MM.1S (cell line): ENCODE data around the gene C3orf70.

ENCODE experiments used
- DNase-seq: peaks from one replicate; pipeline ENCODE4 v3.0.0-alpha.2; 2015
- H2AFZ ChIP-seq: fragments of 300-600 bp; sonication (generic); 2 replicates; pipeline ENCODE4 v1.6.0; 2016; ENCODE audit warnings: antibody characterized with exemption, low read length
- H3F3A ChIP-seq: fragments of 300-600 bp; sonication (generic); 2 replicates; pipeline ENCODE4 v1.6.1; 2016; ENCODE audit warnings: mild to moderate bottlenecking, antibody characterized with exemption, low read length, moderate library complexity, mixed read lengths; ENCODE audit not compliant: insufficient read depth
- H3K27ac ChIP-seq: fragments of 300-600 bp; sonication (generic); 2 replicates; pipeline ENCODE4 v1.5.1; 2016; ENCODE audit warnings: mild to moderate bottlenecking, low read length
- H3K27me3 ChIP-seq: fragments of 300-600 bp; sonication (generic); replicated peaks from 2 replicates; pipeline ENCODE4 v1.6.0; 2016; ENCODE audit warnings: low read length; ENCODE audit not compliant: insufficient read depth
- H3K36me3 ChIP-seq: fragments of 300-600 bp; sonication (generic); replicated peaks from 2 replicates; pipeline ENCODE4 v1.6.1; 2016; ENCODE audit warnings: mild to moderate bottlenecking, low read length, mixed read lengths; ENCODE audit not compliant: insufficient read depth
- H3K4me1 ChIP-seq: fragments of 300-600 bp; sonication (generic); 2 replicates; pipeline ENCODE4 v1.6.1; 2016; ENCODE audit warnings: low read length, mixed read lengths
- H3K4me2 ChIP-seq: fragments of 300-600 bp; sonication (generic); 2 replicates; pipeline ENCODE4 v1.6.0; 2016; ENCODE audit warnings: low read depth, low read length
- H3K4me3 ChIP-seq: fragments of 300-600 bp; sonication (generic); 2 replicates; pipeline ENCODE4 v1.5.1; 2016; ENCODE audit warnings: low read length, mixed read lengths
- H3K79me2 ChIP-seq: fragments of 300-600 bp; sonication (generic); 2 replicates; pipeline ENCODE4 v1.6.1; 2016; ENCODE audit warnings: mixed run types, low read length, mixed read lengths
- H3K9ac ChIP-seq: fragments of 300-600 bp; sonication (generic); 2 replicates; pipeline ENCODE4 v1.6.1; 2016; ENCODE audit warnings: low read length, mixed read lengths
- H3K9me2 ChIP-seq: fragments of 300-600 bp; sonication (generic); replicated peaks from 2 replicates; pipeline ENCODE4 v1.6.1; 2016; ENCODE audit warnings: mild to moderate bottlenecking, low read length, mixed read lengths; ENCODE audit not compliant: insufficient read depth
- H3K9me3 ChIP-seq: fragments of 300-600 bp; sonication (generic); replicated peaks from 2 replicates; pipeline ENCODE4 v1.6.1; 2016; ENCODE audit warnings: mild to moderate bottlenecking, low read length, mixed read lengths; ENCODE audit not compliant: insufficient read depth
- H4K20me1 ChIP-seq: fragments of 300-600 bp; sonication (generic); 2 replicates; pipeline ENCODE4 v1.6.1; 2016; ENCODE audit warnings: mild to moderate bottlenecking, low read length, moderate library complexity, mixed read lengths; ENCODE audit not compliant: insufficient read depth
- CTCF ChIP-seq: fragments of 300-600 bp; sonication (generic); IDR thresholded peaks from 2 replicates; pipeline ENCODE4 v1.5.1; 2016; ENCODE audit warnings: antibody characterized with exemption, low read length, mixed read lengths
- EZH2 ChIP-seq: fragments of 300-600 bp; sonication (generic); optimal IDR thresholded peaks from 2 replicates; pipeline ENCODE3; 2017; ENCODE audit warnings: low read depth, mild to moderate bottlenecking, antibody characterized with exemption, low read length, mixed read lengths
- EZH2phosphoT487 ChIP-seq: fragments of 300-600 bp; sonication (generic); IDR thresholded peaks from 2 replicates; pipeline ENCODE4 v1.6.1; 2018; ENCODE audit warnings: antibody characterized with exemption, low read length

The C3orf70 gene

GRCh38 chr3:185037801-185038200 is 115.1 kb downstream of the C3orf70 start:
- H3K27ac ChIP-seq, result no peak overlapping the region
- H3K9me2 ChIP-seq, result no peaks in the 10 kb centered on the region
- H3F3A ChIP-seq, result no peaks in the 10 kb centered on the region
- H3K4me1 ChIP-seq, result no peaks in the 10 kb centered on the region
- H2AFZ ChIP-seq, result no peak overlapping the region
- H3K4me3 ChIP-seq, result no peak overlapping the region
- TF ChIP-seq EZH2 (no peak), EZH2phosphoT487 (no peak), CTCF (no peak)
- H3K36me3 ChIP-seq, result no peaks in the 10 kb centered on the region
- no peaks in the 10 kb centered on the region for H4K20me1 ChIP-seq
- H3K9me3 ChIP-seq, result no peaks in the 10 kb centered on the region; the same call in 1 of the 2 replicates
- no peak overlapping the region for H3K4me2 ChIP-seq
- no peaks in the 10 kb centered on the region for H3K79me2 ChIP-seq
- no peak overlapping the region for H3K9ac ChIP-seq
- H3K27me3 ChIP-seq, result no peaks in the 10 kb centered on the region
- DNase-seq, result no peak

DNA sequence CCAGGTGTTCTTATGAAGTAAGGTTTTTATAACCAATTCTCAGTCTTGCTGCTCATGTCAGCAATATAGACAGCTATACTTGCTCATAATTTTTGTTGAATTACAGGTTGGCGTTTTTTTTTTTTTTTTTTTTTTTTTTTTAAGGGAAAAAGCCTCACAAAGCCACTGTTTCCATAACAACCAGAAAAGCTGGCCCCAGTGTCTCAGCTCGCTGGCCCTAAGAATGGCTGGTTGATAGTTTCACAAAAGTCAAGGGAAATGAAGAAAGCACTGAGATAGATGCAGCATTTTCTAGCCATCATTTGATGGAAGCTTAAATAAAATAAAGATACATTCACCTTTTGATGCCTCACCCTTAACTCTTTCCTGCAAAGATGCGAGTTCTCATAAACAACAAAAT is 121.9 kb downstream of the C3orf70 start:
- H3K9ac ChIP-seq, result no peak overlapping the region
- no peaks in the 10 kb centered on the region for H3K9me3 ChIP-seq
- H3F3A ChIP-seq, result no peaks in the 10 kb centered on the region
- no peak overlapping the region for H3K27ac ChIP-seq
- no peaks in the 10 kb centered on the region for H3K79me2 ChIP-seq
- no peak overlapping the region for H3K4me3 ChIP-seq
- no peaks in the 10 kb centered on the region for H3K4me1 ChIP-seq
- H3K36me3 ChIP-seq, result no peaks in the 10 kb centered on the region
- H3K4me2 ChIP-seq, result no peak overlapping the region
- no peak for DNase-seq
- no peaks in the 10 kb centered on the region for H4K20me1 ChIP-seq
- H2AFZ ChIP-seq, result no peak overlapping the region
- TF ChIP-seq EZH2, result no peak
- H3K27me3 ChIP-seq, result no peaks in the 10 kb centered on the region
- H3K9me2 ChIP-seq, result no peaks in the 10 kb centered on the region

DNA sequence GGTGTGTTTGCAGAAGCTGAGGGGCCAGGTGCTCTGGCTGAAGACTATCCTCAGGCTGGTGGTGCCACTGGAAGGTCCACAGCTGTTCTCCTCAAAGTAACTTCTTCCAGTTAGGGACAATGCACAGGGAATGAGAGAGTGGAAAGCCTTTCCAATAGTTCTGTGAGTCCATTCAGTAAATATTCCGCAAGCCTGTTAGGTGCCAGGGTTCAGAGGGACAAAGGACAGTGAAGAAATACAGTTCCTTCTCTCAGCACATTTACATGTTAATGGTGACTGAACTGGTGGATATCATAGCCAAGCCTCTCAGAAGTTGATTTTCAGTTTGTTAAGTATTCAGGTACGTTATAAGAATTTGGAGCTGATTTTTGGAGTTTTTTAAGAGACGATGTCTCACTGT is 122.5 kb downstream of the C3orf70 start:
- Histone ChIP-seq H3K27ac (no peak overlapping the region), H2AFZ (no peak overlapping the region), H3K4me3 (no peak overlapping the region), H3K4me1 (no peaks in the 10 kb centered on the region), H3K79me2 (no peaks in the 10 kb centered on the region), H4K20me1 (no peaks in the 10 kb centered on the region), H3K4me2 (no peak overlapping the region), H3K9me2 (no peaks in the 10 kb centered on the region), H3K27me3 (no peaks in the 10 kb centered on the region), H3K36me3 (no peaks in the 10 kb centered on the region), H3K9ac (no peak overlapping the region), H3F3A (no peaks in the 10 kb centered on the region), H3K9me3 (no peaks in the 10 kb centered on the region)
- no peak for DNase-seq
- TF ChIP-seq CTCF, result no peak
- no peak for TF ChIP-seq EZH2phosphoT487
- no peak for TF ChIP-seq EZH2

- Histone ChIP-seq H3K9me3 (no peaks in the 10 kb centered on the region), H3K4me1 (no peaks in the 10 kb centered on the region)
- no peak for DNase-seq
Measured at GRCh38 chr3:185029086-185029485, 123.8 kb downstream of the C3orf70 start.

More at GRCh38 chr3:185029086-185029485, 123.8 kb downstream of the C3orf70 start:
- Histone ChIP-seq H3K27ac (no peak overlapping the region), H3F3A (no peaks in the 10 kb centered on the region), H3K9ac (no peak overlapping the region), H3K4me2 (no peak overlapping the region), H3K36me3 (no peaks in the 10 kb centered on the region), H3K27me3 (no peaks in the 10 kb centered on the region), H3K79me2 (no peaks in the 10 kb centered on the region), H2AFZ (no peak overlapping the region), H3K9me2 (no peaks in the 10 kb centered on the region), H4K20me1 (no peaks in the 10 kb centered on the region), H3K4me3 (no peak overlapping the region)
- TF ChIP-seq EZH2phosphoT487 (no peak), CTCF (no peak), EZH2 (no peak)
